Kidney epithelial cell (primary cell): Measurements from ENCODE around the gene DEUP1. TPM values are rescaled to one million over a fixed set of nuclear protein-coding genes. Genes with fewer than 3 reads are reported as not detected.

ENCODE experiments used
- DNase-seq: peaks from one replicate; pipeline ENCODE4 v3.0.0-alpha.2; 2010; ENCODE audit warnings: low read depth
- H3K27me3 ChIP-seq: 2 replicates; pipeline ENCODE4 v1.6.0; 2011; ENCODE audit warnings: low read length; ENCODE audit not compliant: control insufficient read depth, insufficient read depth
- H3K36me3 ChIP-seq: 2 replicates; pipeline ENCODE4 v1.5.1; 2011; ENCODE audit warnings: low read length; ENCODE audit not compliant: control insufficient read depth, insufficient read depth
- H3K4me3 ChIP-seq: 2 replicates; pipeline ENCODE4 v1.5.1; 2011; ENCODE audit warnings: low read depth, mild to moderate bottlenecking, control low read depth, low read length
- CTCF ChIP-seq: IDR thresholded peaks from 2 replicates; pipeline ENCODE4 v1.5.1; 2011; ENCODE audit warnings: mild to moderate bottlenecking, moderate library complexity, low read length, control low read depth, inconsistent platforms; ENCODE audit not compliant: insufficient read depth, poor library complexity, severe bottlenecking
- total RNA-seq: library from RNA; depleted of rRNA; stranded (reverse); fragments of >200 nt; gene quantifications from 2 replicates; pipeline ENCODE4 v1.2.3, GENCODE V29; 2015

Gene DEUP1
- total RNA-seq, 1 donor from 2014 or later = not detected

GRCh38 chr11:93481279-93481678 is 150.7 kb downstream of the DEUP1 start:
- Histone ChIP-seq H3K4me3 (no peak overlapping the region), H3K27me3 (no peaks in the 10 kb centered on the region), H3K36me3 (no peaks in the 10 kb centered on the region)
- no peak for DNase-seq
- no peak for TF ChIP-seq CTCF

GRCh38 chr11:93481696-93482095 is 151.2 kb downstream of the DEUP1 start:
- H3K27me3 ChIP-seq = no peaks in the 10 kb centered on the region
- H3K36me3 ChIP-seq = no peaks in the 10 kb centered on the region
- no peak for DNase-seq
- no peak for TF ChIP-seq CTCF
- H3K4me3 ChIP-seq = no peak overlapping the region

- no peak overlapping the region for H3K4me3 ChIP-seq
- DNase-seq = no peak
- H3K27me3 ChIP-seq = no peaks in the 10 kb centered on the region
- H3K36me3 ChIP-seq = no peaks in the 10 kb centered on the region
- TF ChIP-seq CTCF = no peak
Measured at GRCh38 chr11:93482556-93482955, 152.0 kb downstream of the DEUP1 start.

- Histone ChIP-seq H3K27me3 (no peaks in the 10 kb centered on the region), H3K36me3 (no peaks in the 10 kb centered on the region), H3K4me3 (no peak overlapping the region)
- no peak for TF ChIP-seq CTCF
- DNase-seq = no peak
Measured at GRCh38 chr11:93484716-93485115, 154.2 kb downstream of the DEUP1 start.

GRCh38 chr11:93485983-93486382 is 155.4 kb downstream of the DEUP1 start:
- H3K4me3 ChIP-seq = no peak overlapping the region
- no peaks in the 10 kb centered on the region for H3K27me3 ChIP-seq
- H3K36me3 ChIP-seq = no peaks in the 10 kb centered on the region
- no peak for DNase-seq
- no peak for TF ChIP-seq CTCF

- no peaks in the 10 kb centered on the region for H3K27me3 ChIP-seq
- H3K4me3 ChIP-seq = no peak overlapping the region
- TF ChIP-seq CTCF = no peak
- no peaks in the 10 kb centered on the region for H3K36me3 ChIP-seq
- no peak for DNase-seq
Measured at GRCh38 chr11:93487032-93487483, 156.5 kb downstream of the DEUP1 start.
